HepG2 (cell line): Measurements from ENCODE around the gene IFT172. TPM values are rescaled to one million over a fixed set of nuclear protein-coding genes. Genes with fewer than 3 reads are reported as not detected.

Experiments
- DR1 ChIP-seq: sonication (generic); formaldehyde crosslinking; IDR thresholded peaks from 2 replicates; pipeline ENCODE4 v1.8.0; 2021; ENCODE audit warnings: mild to moderate bottlenecking, missing genetic modification reagents, inconsistent platforms
- IKZF4 ChIP-seq: sonication (generic); formaldehyde crosslinking; IDR thresholded peaks from 2 replicates; pipeline ENCODE4 v1.5.1; 2020; ENCODE audit warnings: borderline replicate concordance, mild to moderate bottlenecking, low read depth, missing genetic modification reagents; ENCODE audit errors: not compliant biosample characterization
- RXRB ChIP-seq: IDR thresholded peaks from 2 replicates; pipeline ENCODE4 v1.6.1; 2016; ENCODE audit warnings: borderline replicate concordance, missing genetic modification reagents, missing compliant biosample characterization
- SAP130 ChIP-seq: IDR thresholded peaks from 2 replicates; pipeline ENCODE4 v1.6.1; 2016; ENCODE audit warnings: low read depth
- SRF ChIP-seq: IDR thresholded peaks from 2 replicates; pipeline ENCODE4 v1.6.1; 2011; ENCODE audit warnings: mild to moderate bottlenecking, low read depth, low read length, moderate library complexity
- TAF1 ChIP-seq: sonication (generic); formaldehyde crosslinking; IDR thresholded peaks from 2 replicates; pipeline ENCODE4 v1.4.0; 2020; ENCODE audit warnings: missing genetic modification reagents
- ZNF253 ChIP-seq: sonication (generic); formaldehyde crosslinking; IDR thresholded peaks from 2 replicates; pipeline ENCODE4 v1.8.0; 2022; ENCODE audit warnings: mild to moderate bottlenecking, missing genetic modification reagents, borderline replicate concordance
- ZNF281 ChIP-seq: sonication (generic); formaldehyde crosslinking; IDR thresholded peaks from 2 replicates; pipeline ENCODE4 v1.4.0; 2020; ENCODE audit warnings: missing genetic modification reagents, borderline replicate concordance
- ZNF354B ChIP-seq: sonication (generic); formaldehyde crosslinking; IDR thresholded peaks from 2 replicates; pipeline ENCODE4 v1.8.0; 2022; ENCODE audit warnings: mild to moderate bottlenecking, missing genetic modification reagents
- ZNF510 ChIP-seq: sonication (generic); formaldehyde crosslinking; IDR thresholded peaks from 2 replicates; pipeline ENCODE4 v1.4.0; 2020; ENCODE audit warnings: low read depth, mild to moderate bottlenecking, missing genetic modification reagents
- ZNF572 ChIP-seq: sonication (generic); formaldehyde crosslinking; IDR thresholded peaks from 2 replicates; pipeline ENCODE4 v1.5.1; 2020; ENCODE audit warnings: mild to moderate bottlenecking, missing genetic modification reagents
- ZNF605 ChIP-seq: sonication (generic); formaldehyde crosslinking; IDR thresholded peaks from 2 replicates; pipeline ENCODE4 v1.8.0; 2022; ENCODE audit warnings: mild to moderate bottlenecking, missing genetic modification reagents
- ZNF792 ChIP-seq: IDR thresholded peaks from 2 replicates; pipeline ENCODE4 v1.6.1; 2016
- ZNF841 ChIP-seq: sonication (generic); formaldehyde crosslinking; IDR thresholded peaks from 2 replicates; pipeline ENCODE4 v1.8.1; 2023; ENCODE audit warnings: missing genetic modification reagents, borderline replicate concordance
- polyA plus RNA-seq, 8 experiments: library from polyadenylated mRNA; depleted of rRNA in 3 of 8; stranded (reverse) in 7 of 8; unstranded in 1 of 8; fragments of >200 nt; fragmentation: Illumina TruSeq in 4 of 8; extraction: Trizol in 4 of 8; gene quantifications; 2 replicates each; pipeline versions ENCODE4 v1.2.1 to v1.2.3, GENCODE V29; 2011 to 2016; ENCODE audit warnings: low read depth in 4 of 8, missing spikeins in 1 of 8, mixed read lengths in 1 of 8; ENCODE audit not compliant: insufficient read depth in 1 of 8
- total RNA-seq, 5 experiments: library from RNA; depleted of rRNA; stranded (reverse); fragments of >200 nt; fragmentation: Illumina TruSeq; extraction: Trizol; gene quantifications; 2 replicates each; pipeline ENCODE4 v1.2.3, GENCODE V29; 2016; ENCODE audit warnings: low read depth in 1 of 5
- TF ChIP-seq, protein P1 (sequence below): sonication (generic); formaldehyde crosslinking; IDR thresholded peaks from 2 replicates; pipeline ENCODE4 v1.4.0; 2020; ENCODE audit warnings: mild to moderate bottlenecking, missing genetic modification reagents
- TF ChIP-seq, protein P2 (sequence below): sonication (generic); formaldehyde crosslinking; IDR thresholded peaks from 2 replicates; pipeline ENCODE4 v1.4.0; 2020; ENCODE audit warnings: mild to moderate bottlenecking, missing genetic modification reagents, borderline replicate concordance
- TF ChIP-seq, protein P3 (sequence below): sonication (generic); formaldehyde crosslinking; IDR thresholded peaks from 2 replicates; pipeline ENCODE4 v1.4.0; 2020; ENCODE audit warnings: mild to moderate bottlenecking, missing genetic modification reagents

IFT172 gene
- total and polyA plus RNA-seq, 2 of the 13 experiments (the other 11 are each of a cell fraction or from before 2014, with no cell fraction given): 21.6 to 35.7 TPM

- TF ChIP-seq, protein P1, sequence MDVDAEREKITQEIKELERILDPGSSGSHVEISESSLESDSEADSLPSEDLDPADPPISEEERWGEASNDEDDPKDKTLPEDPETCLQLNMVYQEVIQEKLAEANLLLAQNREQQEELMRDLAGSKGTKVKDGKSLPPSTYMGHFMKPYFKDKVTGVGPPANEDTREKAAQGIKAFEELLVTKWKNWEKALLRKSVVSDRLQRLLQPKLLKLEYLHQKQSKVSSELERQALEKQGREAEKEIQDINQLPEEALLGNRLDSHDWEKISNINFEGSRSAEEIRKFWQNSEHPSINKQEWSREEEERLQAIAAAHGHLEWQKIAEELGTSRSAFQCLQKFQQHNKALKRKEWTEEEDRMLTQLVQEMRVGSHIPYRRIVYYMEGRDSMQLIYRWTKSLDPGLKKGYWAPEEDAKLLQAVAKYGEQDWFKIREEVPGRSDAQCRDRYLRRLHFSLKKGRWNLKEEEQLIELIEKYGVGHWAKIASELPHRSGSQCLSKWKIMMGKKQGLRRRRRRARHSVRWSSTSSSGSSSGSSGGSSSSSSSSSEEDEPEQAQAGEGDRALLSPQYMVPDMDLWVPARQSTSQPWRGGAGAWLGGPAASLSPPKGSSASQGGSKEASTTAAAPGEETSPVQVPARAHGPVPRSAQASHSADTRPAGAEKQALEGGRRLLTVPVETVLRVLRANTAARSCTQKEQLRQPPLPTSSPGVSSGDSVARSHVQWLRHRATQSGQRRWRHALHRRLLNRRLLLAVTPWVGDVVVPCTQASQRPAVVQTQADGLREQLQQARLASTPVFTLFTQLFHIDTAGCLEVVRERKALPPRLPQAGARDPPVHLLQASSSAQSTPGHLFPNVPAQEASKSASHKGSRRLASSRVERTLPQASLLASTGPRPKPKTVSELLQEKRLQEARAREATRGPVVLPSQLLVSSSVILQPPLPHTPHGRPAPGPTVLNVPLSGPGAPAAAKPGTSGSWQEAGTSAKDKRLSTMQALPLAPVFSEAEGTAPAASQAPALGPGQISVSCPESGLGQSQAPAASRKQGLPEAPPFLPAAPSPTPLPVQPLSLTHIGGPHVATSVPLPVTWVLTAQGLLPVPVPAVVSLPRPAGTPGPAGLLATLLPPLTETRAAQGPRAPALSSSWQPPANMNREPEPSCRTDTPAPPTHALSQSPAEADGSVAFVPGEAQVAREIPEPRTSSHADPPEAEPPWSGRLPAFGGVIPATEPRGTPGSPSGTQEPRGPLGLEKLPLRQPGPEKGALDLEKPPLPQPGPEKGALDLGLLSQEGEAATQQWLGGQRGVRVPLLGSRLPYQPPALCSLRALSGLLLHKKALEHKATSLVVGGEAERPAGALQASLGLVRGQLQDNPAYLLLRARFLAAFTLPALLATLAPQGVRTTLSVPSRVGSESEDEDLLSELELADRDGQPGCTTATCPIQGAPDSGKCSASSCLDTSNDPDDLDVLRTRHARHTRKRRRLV (CRISPR knock-in tag): no peak
- TF ChIP-seq, protein P2, sequence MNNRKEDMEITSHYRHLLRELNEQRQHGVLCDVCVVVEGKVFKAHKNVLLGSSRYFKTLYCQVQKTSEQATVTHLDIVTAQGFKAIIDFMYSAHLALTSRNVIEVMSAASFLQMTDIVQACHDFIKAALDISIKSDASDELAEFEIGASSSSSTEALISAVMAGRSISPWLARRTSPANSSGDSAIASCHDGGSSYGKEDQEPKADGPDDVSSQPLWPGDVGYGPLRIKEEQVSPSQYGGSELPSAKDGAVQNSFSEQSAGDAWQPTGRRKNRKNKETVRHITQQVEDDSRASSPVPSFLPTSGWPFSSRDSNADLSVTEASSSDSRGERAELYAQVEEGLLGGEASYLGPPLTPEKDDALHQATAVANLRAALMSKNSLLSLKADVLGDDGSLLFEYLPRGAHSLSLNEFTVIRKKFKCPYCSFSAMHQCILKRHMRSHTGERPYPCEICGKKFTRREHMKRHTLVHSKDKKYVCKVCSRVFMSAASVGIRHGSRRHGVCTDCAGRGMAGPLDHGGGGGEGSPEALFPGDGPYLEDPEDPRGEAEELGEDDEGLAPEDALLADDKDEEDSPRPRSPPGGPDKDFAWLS (CRISPR knock-in tag): no peak
- TF ChIP-seq, protein P3, sequence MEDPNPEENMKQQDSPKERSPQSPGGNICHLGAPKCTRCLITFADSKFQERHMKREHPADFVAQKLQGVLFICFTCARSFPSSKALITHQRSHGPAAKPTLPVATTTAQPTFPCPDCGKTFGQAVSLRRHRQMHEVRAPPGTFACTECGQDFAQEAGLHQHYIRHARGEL (CRISPR knock-in tag): no peak
- TF ChIP-seq ZNF253 (no peak), ZNF510 (no peak), IKZF4 (CRISPR knock-in tag) (no peak), ZNF354B (CRISPR knock-in tag) (no peak), ZNF281 (CRISPR knock-in tag) (peak; percentile 9; the same call in 1 of the 2 replicates), ZNF792 (CRISPR knock-in tag) (no peak), ZNF841 (CRISPR knock-in tag) (no peak), TAF1 (CRISPR knock-in tag) (no peak), ZNF605 (CRISPR knock-in tag) (no peak), DR1 (CRISPR knock-in tag) (no peak; the same call in 1 of the 2 replicates), ZNF572 (CRISPR knock-in tag) (0 out of 2 replicates have a peak, but pooled peaks have one; percentile 25), SAP130 (CRISPR knock-in tag) (no peak), SRF (no peak), RXRB (no peak)
Observed at GRCh38 chr2:27408601-27409320, 80.8 kb downstream of the IFT172 start (continued).
